ENCODE results near the gene MARS2. TPM values are rescaled to one million over a fixed set of nuclear protein-coding genes. Genes with fewer than 3 reads are reported as not detected.
"Not testable (repeated sequence)": the region's sequence is repeated elsewhere in the genome, so short reads cannot be mapped to it uniquely, and the experiment has no call there.

MARS2 gene
- total RNA-seq, 4 donors from 2014 or later: 9.9 to 14.5 (median 12.3) TPM

- no peak overlapping the region for H3K27ac ChIP-seq
- no peak for TF ChIP-seq CTCF (IDR thresholded peaks at IDR 0.05)
- no peak for TF ChIP-seq POLR2A (IDR thresholded peaks at IDR 0.05)
- intact Hi-C loops (cut with DNase I): loop anchor here (10.0 kb wide), 1 partner anchor 52 kb away; no protein-coding TSS in a partner anchor
- DNase-seq: no peak
- 95% methylated on average over 3 of the region's 3 CpGs for WGBS, 2 donors
- no peak overlapping the region for H3K4me3 ChIP-seq
- no peaks in the 10 kb centered on the region for H3K27me3 ChIP-seq
- no peaks in the 10 kb centered on the region for H3K9me3 ChIP-seq
- peaks cover 0 to 25% (median 0%) of the 10 kb centered on the region in 3 donors for H3K36me3 ChIP-seq
- H3K4me1 ChIP-seq: peaks cover 3 to 21% (median 9%) of the 10 kb centered on the region in 3 donors
These were observed 8.1 kb downstream of the MARS2 start for GRCh38 chr2:197713271-197713670.

- H3K36me3 ChIP-seq: no peaks in the 10 kb centered on the region
- no peak overlapping the region for H3K4me3 ChIP-seq
- no peak overlapping the region for H3K27ac ChIP-seq
- no peaks in the 10 kb centered on the region for H3K4me1 ChIP-seq
- TF ChIP-seq CTCF (IDR thresholded peaks at IDR 0.05) (no peak), POLR2A (IDR thresholded peaks at IDR 0.05) (no peak)
- intact Hi-C loops (cut with DNase I): loop anchor here (10.0 kb wide), 1 partner anchor 47 kb away; no protein-coding TSS in a partner anchor
- no peaks in the 10 kb centered on the region for H3K27me3 ChIP-seq
- H3K9me3 ChIP-seq: no peaks in the 10 kb centered on the region
- 85 to 95% methylated on average over 2 of the region's 2 CpGs for WGBS, 2 donors
- no peak for DNase-seq
These were observed 12.7 kb downstream of the MARS2 start for GRCh38 chr2:197717863-197718262.

GRCh38 chr2:197727011-197727410 is 21.8 kb downstream of the MARS2 start:
- Histone ChIP-seq H3K27ac (no peak overlapping the region), H3K9me3 (peaks cover 0 to 4% (median 0%) of the 10 kb centered on the region in 3 donors), H3K36me3 (no peaks in the 10 kb centered on the region), H3K4me3 (no peak overlapping the region), H3K4me1 (no peaks in the 10 kb centered on the region), H3K27me3 (no peaks in the 10 kb centered on the region)
- intact Hi-C loops (cut with DNase I): no loop called here
- TF ChIP-seq CTCF (IDR thresholded peaks at IDR 0.05) (no peak), POLR2A (IDR thresholded peaks at IDR 0.05) (no peak)
- no peak for DNase-seq

- H3K27ac ChIP-seq; H3K36me3 ChIP-seq; intact Hi-C loops (cut with DNase I); H3K4me1 ChIP-seq; H3K27me3 ChIP-seq; H3K9me3 ChIP-seq; H3K4me3 ChIP-seq; DNase-seq: not testable (repeated sequence)
- WGBS, 2 donors: 95 to 96% methylated on average over 9 to 14 of the region's 32 CpGs
These were observed 23.7 kb downstream of the MARS2 start for GRCh38 chr2:197728555-197729544.

- Histone ChIP-seq H3K27me3 (no peaks in the 10 kb centered on the region), H3K4me1 (no peaks in the 10 kb centered on the region), H3K4me3 (no peak overlapping the region), H3K27ac (no peak overlapping the region), H3K9me3 (no peaks in the 10 kb centered on the region), H3K36me3 (no peaks in the 10 kb centered on the region)
- TF ChIP-seq CTCF (IDR thresholded peaks at IDR 0.05) (no peak), POLR2A (IDR thresholded peaks at IDR 0.05) (no peak)
- intact Hi-C loops (cut with DNase I): no loop called here
- no peak for DNase-seq
These were observed 35.0 kb downstream of the MARS2 start for GRCh38 chr2:197740200-197740599.

Other genes with a start within 250 kb of the MARS2 start
- gene HSPD1, start 205.5 kb upstream of the MARS2 start, total RNA-seq: 100 to 1,000 TPM; 101 to 226 (median 177) TPM
- 100 to 1,000 TPM in 3 of 4 donors, 10 to 100 TPM in 1; 80.9 to 217 (median 138) TPM for gene HSPE1, start 205.0 kb upstream of the MARS2 start, total RNA-seq
- gene MOB4, start 189.3 kb upstream of the MARS2 start, total RNA-seq: 10 to 100 TPM; 30.7 to 47.1 (median 38.5) TPM
- 1 to 10 TPM in 3 of 4 donors, not detected in 1; 1.4 to 7.4 (median 2.7) TPM for gene RFTN2, start 29.8 kb upstream of the MARS2 start, total RNA-seq
- not detected for gene BOLL, start 80.0 kb downstream of the MARS2 start, total RNA-seq
- 1 to 10 TPM in 2 of 4 donors, under 1 TPM in 2; 0.34 to 4.2 (median 1.2) TPM for gene PLCL1, start 99.2 kb downstream of the MARS2 start, total RNA-seq

All from esophagus squamous epithelium (tissue), 5 donors.